Cardiac fibroblast (primary cell): ENCODE results near the gene CPLANE1.
"Not testable (repeated sequence)": the region's sequence is repeated elsewhere in the genome, so short reads cannot be mapped to it uniquely, and the experiment has no call there.

Experiments
- DNase-seq, 2 donors: peaks; one replicate each; pipeline versions ENCODE4 v3.0.0 to v3.0.0-alpha.2; 2010; ENCODE audit warnings: low read depth in 2 of 2
- H3K4me3 ChIP-seq, 2 donors: replicated peaks in 1 of 2; 1 replicate in 1 of 2; 2 replicates in 1 of 2; pipeline ENCODE4 v1.5.1; 2011; ENCODE audit warnings: low read depth in 2 of 2, low read length in 2 of 2, mild to moderate bottlenecking in 2 of 2, moderate library complexity in 1 of 2
- CTCF ChIP-seq: IDR thresholded peaks from one replicate; pipeline ENCODE4 v1.5.1; 2011; ENCODE audit warnings: low read depth, mild to moderate bottlenecking, low read length, inconsistent platforms

Gene CPLANE1

GRCh38 chr5:37170856-37171255 lies 78.3 kb downstream of the CPLANE1 start:
- DNase-seq = no peak
- TF ChIP-seq CTCF = no peak
- H3K4me3 ChIP-seq = no peak overlapping the region

GRCh38 chr5:37166197-37166596 lies 83.0 kb downstream of the CPLANE1 start:
- no peak for DNase-seq

GRCh38 chr5:37165761-37166160 lies 83.4 kb downstream of the CPLANE1 start:
- no peak for TF ChIP-seq CTCF
- no peak overlapping the region for H3K4me3 ChIP-seq
- DNase-seq = no peak

More at GRCh38 chr5:37166197-37166596, 83.0 kb downstream of the CPLANE1 start:
- no peak for TF ChIP-seq CTCF
- H3K4me3 ChIP-seq = no peak overlapping the region

DNA sequence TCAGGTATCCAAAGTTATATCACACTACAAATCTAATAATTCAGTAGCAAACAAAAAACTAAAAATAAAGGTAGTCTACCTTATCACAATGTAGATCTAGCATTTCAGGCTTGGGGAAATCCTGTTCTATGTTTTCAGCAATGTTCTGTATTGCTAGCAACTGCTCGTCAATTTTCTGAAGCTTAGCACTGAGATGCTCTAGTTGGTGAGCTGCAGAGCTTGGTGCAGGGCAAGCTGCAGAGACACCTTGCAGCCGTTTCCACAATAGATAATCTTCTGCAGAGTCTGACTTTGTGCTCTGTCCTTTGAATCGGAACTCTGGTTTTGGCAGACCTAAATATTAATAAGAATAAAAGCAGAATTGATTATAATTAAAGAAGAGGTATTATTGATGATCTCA lies 95.5 kb downstream of the CPLANE1 start:
- DNase-seq = no peak
- H3K4me3 ChIP-seq = no peak overlapping the region
- TF ChIP-seq CTCF = no peak

DNA sequence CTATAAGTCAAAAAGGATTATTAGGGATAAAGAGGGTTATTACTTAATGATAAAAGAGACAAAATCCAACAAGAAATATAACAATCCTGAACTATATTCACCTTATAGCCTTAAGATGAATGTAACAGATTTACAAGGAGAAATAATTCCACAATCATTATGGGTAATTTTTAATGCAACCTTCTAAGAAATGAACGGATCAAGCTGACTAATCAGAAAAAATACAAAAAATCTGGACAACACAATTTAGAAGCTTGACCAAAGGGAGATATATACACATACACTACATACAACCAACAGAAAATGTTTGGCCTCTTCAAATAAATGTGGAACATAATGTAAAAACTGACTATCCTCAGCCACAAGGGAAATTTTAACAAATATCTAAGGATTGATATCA lies 102.3 kb downstream of the CPLANE1 start:
- no peak for DNase-seq
- no peak overlapping the region for H3K4me3 ChIP-seq
- TF ChIP-seq CTCF = no peak

DNA sequence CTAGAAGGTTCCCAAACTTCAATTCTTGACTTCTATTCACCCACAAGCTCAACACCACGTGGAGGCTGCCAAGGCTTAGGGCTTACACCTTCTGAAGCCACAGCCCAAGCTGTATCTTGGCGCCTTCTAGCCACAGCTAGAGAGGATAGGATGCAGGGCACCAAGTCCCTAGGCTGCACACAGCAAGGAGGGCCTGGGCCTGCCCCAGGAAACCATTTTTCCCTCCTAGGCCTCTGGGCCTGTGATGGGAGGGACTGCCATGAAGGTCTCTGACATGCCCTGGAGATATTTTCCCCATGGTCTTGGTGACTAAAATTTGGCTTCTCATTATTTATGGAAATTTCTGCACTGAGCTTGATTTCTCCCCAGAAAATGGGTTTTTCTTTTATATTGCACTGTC lies 112.5 kb downstream of the CPLANE1 start:
- H3K4me3 ChIP-seq = no peak overlapping the region
- DNase-seq = no peak
- TF ChIP-seq CTCF = no peak

DNA sequence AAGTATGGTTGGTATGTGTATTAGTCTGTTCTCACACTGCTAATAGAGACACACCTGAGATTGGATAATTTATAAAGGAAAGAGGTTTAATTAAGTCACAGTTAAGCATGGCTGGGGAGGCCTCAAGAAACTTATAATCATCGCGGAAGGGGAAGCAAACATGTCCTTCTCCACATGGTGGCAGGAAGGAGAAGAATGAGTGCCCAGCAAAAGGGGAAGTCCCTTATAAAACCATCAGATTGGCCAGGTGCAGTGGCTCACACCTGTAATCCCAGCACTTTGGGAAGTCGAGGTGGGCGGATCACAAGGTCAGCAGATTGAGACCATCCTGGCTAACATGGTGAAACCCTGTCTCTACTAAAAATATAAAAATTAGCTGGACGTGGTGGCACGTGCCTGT lies 113.9 kb downstream of the CPLANE1 start:
- not testable (repeated sequence) for DNase-seq, H3K4me3 ChIP-seq
